ENCODE results near the gene ITGA11.
"Not testable (repeated sequence)": the region's sequence is repeated elsewhere in the genome, so short reads cannot be mapped to it uniquely, and the experiment has no call there.

Gene ITGA11

GRCh38 chr15:68422403-68423145, 9.4 kb downstream of the ITGA11 start:
- DNase-seq, result not testable (repeated sequence)

DNA sequence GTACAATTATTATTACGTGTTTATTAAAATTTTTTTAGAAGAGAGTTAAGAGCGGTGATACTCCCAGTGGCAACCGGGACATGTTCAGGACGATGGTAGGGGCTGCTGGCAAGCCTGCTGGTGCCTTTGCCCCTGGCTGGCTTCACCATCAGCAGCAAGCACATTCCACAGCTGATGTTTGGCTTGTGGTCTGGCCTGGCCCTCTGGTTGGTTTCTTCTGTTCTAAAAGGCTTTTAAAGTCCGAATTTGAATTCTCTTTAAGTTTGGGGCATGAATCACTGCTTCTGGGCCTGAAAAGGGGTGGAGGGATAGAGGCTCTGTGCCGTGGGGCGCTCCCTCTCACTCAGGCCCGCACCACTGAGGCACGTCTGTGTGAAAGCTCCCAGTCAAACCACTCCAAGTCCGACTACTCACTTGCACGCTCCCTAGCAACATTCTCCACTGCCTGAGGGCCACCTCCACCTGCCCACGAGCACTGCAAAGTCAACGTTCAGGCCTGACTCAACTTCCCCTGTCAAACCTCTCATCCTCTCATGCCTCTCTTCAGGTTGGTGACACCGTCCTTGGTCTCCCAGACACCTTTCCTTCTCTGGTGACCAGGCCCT, 10.1 kb downstream of the ITGA11 start:
- DNase-seq, result no peak

GRCh38 chr15:68421115-68421551, 10.8 kb downstream of the ITGA11 start:
- no peak for DNase-seq

DNA sequence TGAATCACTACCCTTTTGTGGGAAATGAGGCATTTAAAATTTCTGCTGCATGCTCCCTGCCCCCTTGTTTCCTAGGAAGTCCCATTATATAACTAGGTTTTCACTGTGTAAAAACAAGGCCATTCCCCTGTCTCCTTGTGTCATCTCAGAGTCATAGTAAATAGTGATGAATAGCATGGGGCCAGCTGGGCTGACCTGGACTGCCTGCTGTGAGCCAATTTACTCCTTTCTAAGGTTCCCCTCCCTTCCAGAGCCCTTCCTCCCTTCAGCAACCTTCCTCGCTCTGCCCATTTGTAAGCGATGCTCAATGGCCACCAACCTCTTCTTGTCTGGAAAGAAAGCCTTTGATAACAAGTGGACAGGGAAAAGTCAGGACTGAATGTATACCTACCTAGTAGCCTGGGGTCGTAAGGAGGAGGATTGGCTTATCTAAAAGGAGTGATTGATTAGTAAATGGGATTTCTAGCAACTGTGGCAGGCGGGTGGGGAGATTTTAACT, 11.7 kb downstream of the ITGA11 start:
- no peak for DNase-seq

DNA sequence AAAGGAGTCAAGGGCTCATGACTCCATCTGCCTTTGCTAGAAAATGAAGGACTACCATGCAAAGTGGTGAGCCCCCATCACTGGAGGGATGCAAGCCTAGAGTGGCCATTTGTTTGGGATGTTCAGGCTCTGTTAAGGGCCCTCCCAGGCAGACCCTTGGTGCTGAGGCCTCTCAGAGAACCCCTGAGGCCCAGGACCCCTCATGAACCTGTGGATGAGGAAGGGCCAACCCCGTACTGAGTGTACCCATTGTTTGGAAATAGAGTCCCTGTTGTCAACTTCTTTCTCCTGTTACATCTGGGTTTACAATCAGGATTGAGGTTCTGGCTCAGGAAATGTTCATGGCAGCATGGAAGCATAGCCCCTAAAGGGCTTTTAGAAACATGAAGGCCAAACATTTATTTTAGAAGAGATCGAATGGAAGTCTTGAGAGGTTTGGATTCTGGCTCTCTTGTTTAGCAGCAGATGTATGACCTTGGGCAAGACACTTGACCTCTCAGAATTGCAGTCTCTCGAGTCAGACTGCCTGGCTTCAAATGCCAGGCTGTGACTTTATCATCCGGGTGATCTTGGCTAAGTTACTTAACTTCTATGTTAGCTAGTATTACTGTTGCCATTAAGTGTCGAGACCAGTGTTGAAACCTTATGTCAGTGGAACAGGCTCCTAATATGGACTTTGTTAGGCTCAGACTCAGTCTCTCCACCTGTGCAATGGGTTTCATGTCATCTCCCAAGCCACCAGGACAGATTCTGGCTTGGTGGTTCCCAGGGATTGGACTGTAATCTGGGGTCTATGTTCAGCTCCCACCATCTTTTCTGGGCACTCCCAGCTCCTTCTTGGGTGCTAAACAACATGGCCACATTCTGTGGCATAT, 12.4 kb downstream of the ITGA11 start:
- no peak for DNase-seq

GRCh38 chr15:68418611-68419161, 13.3 kb downstream of the ITGA11 start:
- no peak for DNase-seq

GRCh38 chr15:68417897-68418296, 14.1 kb downstream of the ITGA11 start:
- DNase-seq, result no peak

DNA sequence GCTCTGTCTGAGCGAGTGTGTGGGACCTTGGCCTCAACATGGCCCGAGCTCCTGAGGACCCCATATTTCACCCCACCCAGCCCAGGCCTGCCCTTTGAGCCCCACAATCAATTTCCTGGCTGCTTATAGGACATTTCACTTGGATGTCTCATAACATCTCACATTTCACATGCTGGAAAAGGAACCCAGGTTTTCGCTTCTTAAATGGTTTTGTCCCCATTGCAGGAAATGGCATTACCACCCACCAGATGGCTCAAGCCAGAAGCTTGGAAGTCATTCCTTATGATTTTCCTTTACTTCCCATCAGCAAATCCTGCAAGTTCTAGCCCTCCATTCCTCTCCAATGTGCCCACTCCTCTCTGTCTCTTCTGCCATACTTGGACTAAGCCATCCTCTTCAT, 14.9 kb downstream of the ITGA11 start:
- no peak for DNase-seq

DNA sequence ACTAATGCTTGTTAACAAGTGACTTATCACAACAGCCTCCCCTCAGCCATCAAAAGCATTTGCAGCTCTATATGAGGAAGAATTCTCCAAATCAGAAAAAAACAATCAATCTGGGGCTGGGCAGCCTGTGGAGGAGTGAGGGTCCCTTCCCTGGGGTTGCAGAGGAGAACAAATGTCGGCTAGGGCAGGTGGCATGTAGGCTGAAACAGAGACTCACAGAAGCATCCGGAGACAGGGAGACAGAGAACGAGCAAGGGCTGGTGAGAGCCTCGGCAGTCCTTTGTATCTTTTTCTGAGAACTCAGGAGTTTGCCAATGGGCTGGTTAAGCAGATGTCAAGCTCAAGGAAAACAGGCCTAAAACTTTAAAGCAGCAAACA, 15.8 kb downstream of the ITGA11 start:
- DNase-seq, result no peak

GRCh38 chr15:68415501-68416157, 16.3 kb downstream of the ITGA11 start:
- DNase-seq, result no peak

GRCh38 chr15:68415061-68415460, 16.9 kb downstream of the ITGA11 start:
- no peak for DNase-seq

GRCh38 chr15:68414591-68414990, 17.4 kb downstream of the ITGA11 start:
- DNase-seq, result no peak

- DNase-seq, result no peak
Measured at GRCh38 chr15:68414206-68414555, 17.8 kb downstream of the ITGA11 start.

DNA sequence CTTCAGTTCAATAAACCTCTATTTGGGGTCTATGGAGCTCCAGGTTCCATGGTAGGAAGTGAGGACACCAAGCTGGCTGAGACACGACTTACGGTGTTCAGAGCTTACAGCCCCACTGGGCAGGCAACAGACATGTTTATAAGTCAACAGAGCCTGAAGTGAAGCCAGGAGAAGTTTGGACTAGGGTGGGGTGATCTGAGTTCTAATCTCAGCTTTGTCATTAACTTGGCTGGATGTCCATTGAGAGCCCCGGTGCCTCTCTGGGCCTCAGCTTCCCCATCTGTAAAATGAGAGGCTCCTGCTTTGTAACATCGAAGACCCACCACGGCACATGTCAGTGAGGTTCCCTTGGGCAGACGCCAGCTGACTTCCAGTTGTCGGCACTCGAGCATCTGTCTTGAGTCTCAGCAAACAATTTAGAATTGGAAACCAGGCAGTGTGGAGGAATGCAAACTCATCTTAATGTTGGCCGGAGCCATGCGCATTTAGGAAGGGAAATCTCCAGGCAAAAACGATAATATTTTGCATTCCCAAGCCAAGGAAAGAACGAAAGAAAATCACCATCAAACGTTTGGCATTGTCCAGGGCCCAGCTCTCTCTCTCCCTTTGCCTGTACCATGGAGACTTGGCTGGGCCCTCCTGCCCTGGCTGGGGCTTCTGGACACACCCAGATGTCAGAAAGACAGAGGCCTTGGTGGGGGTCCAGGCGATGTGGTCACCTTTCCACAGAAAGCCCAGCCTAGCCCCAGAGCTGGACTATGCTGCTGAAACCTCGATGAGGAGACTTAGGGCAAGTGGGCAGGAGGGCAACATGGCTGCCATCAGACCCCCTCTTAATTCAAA, 18.4 kb downstream of the ITGA11 start:
- DNase-seq, result no peak

DNA sequence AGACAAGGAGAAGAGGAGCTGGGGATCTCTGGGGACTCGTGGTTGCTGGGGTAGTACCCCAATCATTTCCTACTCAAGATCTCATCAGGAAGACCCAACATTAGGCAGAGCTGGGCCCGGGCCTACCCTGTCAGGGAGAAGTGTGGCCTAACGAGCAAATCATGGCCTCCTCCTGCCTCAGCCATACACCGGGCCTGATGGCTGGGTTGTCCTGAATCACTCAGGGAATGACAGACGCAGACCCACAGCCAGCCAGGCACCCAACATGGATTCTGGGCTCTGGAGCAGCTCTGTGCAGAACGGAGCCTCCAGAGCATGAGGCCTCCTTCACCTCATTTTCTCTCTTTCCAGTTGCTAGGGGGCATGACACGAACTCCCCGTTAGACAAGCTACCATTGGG, 19.7 kb downstream of the ITGA11 start:
- no peak for DNase-seq

DNA sequence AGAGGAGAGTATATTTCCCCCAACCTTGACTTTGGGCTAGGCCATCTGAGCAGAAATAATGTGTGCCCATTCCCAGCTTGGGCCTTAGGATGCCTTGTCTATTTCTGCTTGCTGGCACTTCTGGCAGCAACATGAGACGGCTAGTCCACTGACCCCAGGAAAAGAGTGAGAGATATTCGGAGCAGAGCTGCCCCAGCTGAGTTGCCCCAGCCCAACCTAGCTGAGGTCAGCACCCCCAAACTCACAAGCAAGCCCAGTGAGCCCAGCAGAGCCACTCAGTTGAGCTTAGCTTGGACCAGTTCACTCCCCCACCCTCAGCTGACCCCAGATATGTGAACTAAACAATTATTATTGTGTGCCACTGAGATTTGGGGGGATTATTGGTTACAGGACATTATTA, 20.2 kb downstream of the ITGA11 start:
- DNase-seq, result no peak

- DNase-seq, result no peak
Measured at GRCh38 chr15:68411343-68411675, 20.7 kb downstream of the ITGA11 start.

GRCh38 chr15:68410466-68411342, 21.3 kb downstream of the ITGA11 start:
- no peak for DNase-seq

DNA sequence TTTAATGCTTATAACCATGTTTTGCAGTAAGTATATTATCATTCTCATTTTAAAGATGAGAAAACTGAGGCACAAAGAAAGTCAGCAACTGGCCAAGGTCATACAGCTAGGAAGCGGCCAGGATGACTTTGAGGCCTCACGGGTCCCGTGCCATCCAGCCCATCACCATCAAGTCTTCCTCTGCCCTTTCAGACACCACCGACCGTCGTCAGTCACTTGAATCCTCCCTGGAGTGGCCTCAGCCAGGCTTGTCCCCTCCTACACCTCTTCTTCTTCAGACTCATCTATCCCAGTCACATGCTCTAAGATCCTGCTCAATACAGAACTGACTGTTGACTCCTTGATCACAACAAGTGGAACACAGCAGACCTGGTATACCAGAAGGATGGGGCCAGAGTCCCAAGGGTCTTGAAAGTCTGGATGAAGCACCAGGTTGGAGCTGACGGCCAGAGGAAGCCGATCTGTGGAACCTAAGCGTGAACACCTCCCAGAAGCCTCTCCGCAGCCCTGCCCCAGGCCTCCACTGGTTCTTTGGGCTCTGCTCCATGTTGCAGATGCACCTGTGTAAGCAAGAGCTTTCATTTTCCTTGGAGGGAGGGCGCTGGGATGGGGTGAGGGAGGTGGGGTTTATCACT, 22.1 kb downstream of the ITGA11 start:
- DNase-seq, result no peak

DNA sequence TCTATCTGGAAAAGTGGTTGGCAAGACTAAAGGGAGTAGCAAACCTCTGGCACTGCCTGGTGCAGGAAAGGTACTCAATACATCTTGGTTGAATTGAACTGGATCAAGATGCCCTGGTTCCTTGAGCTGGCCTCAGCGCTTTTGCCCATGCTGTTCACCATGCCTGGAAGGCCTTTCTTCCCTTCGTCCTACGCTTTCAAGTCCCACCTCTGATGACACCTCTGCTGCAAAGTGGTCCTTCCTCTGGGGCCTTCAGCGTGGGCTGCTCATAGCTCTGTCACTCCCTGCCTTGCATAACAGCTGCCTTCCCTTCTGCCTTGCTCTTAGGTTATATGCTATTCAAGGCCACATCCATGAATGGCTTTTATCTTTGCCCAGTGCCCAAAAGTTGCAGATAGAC, 23.0 kb downstream of the ITGA11 start:
- DNase-seq, result no peak
